GM12878 (cell line): ENCODE data around the gene KNSTRN. TPM values are rescaled to one million over a fixed set of nuclear protein-coding genes. Genes with fewer than 3 reads are reported as not detected.

ENCODE experiments used
- ASH2L ChIP-seq: fragments of 300-600, 200-600 bp; sonication (generic); IDR thresholded peaks from 2 replicates; pipeline ENCODE4 v1.6.1; 2017; ENCODE audit warnings: low read depth, mild to moderate bottlenecking, borderline replicate concordance
- FOXK2 ChIP-seq: fragments of 450-650 bp; IDR thresholded peaks from 2 replicates; pipeline ENCODE4 v1.6.1; 2017; ENCODE audit warnings: mild to moderate bottlenecking, moderate library complexity
- KDM1A ChIP-seq: fragments of 200-600 bp; sonication (generic); IDR thresholded peaks from 2 replicates; pipeline ENCODE4 v1.6.1; 2016; ENCODE audit warnings: borderline replicate concordance
- MLLT1 ChIP-seq: fragments of 450-650 bp; IDR thresholded peaks from 2 replicates; pipeline ENCODE4 v1.6.1; 2016; ENCODE audit warnings: mild to moderate bottlenecking
- NFYA ChIP-seq: IDR thresholded peaks from 2 replicates; pipeline ENCODE4 v1.6.1; 2011; ENCODE audit warnings: low read depth, mild to moderate bottlenecking, low read length, improper control_type of control experiment, borderline replicate concordance
- NR2F1 ChIP-seq: fragments of 450-650 bp; conservative IDR thresholded peaks from 2 replicates; pipeline ENCODE4 v1.6.1; 2017; ENCODE audit warnings: mild to moderate bottlenecking
- REST ChIP-seq: IDR thresholded peaks from 2 replicates; pipeline ENCODE4 v1.6.1; 2012; ENCODE audit warnings: mild to moderate bottlenecking, low read depth, low read length
- RUNX3 ChIP-seq: IDR thresholded peaks from 2 replicates; pipeline ENCODE4 v1.6.1; 2012; ENCODE audit warnings: low read length, inconsistent platforms
- SIN3A ChIP-seq: IDR thresholded peaks from 2 replicates; pipeline ENCODE4 v1.6.1; 2012; ENCODE audit warnings: low read depth, low read length, improper control_type of control experiment
- SPI1 ChIP-seq: IDR thresholded peaks from 2 replicates; pipeline ENCODE4 v1.6.1; 2011; ENCODE audit warnings: low read depth, mild to moderate bottlenecking, low read length, moderate library complexity, borderline replicate concordance; ENCODE audit not compliant: insufficient read depth
- polyA plus RNA-seq, 11 experiments: library from polyadenylated mRNA; depleted of rRNA in 4 of 11; unstranded in 6 of 11; stranded (reverse) in 5 of 11; fragments of >200 nt; fragmentation: Nextera tagmentation in 4 of 11; fragmentation: Illumina TruSeq in 1 of 11; extraction: Ambion mirVana in 4 of 11; extraction: Trizol in 1 of 11; gene quantifications; 1 replicate in 1 of 11; 2 replicates in 10 of 11; pipeline versions ENCODE4 v1.2.1 to v1.2.3, GENCODE V29; 2011 to 2016; ENCODE audit warnings: inconsistent platforms in 2 of 11, missing spikeins in 2 of 11, low read depth in 1 of 11
- total RNA-seq, 4 experiments: library from RNA; depleted of rRNA in 3 of 4; stranded (reverse); fragments of >200 nt in 3 of 4; fragmentation: Illumina TruSeq in 1 of 4; extraction: Trizol in 1 of 4; gene quantifications; 2 replicates each; pipeline versions ENCODE4 v1.2.1 to v1.2.3, GENCODE V29; 2013 to 2021
- TF ChIP-seq, protein P1 (sequence below): IDR thresholded peaks from 2 replicates; pipeline ENCODE4 v1.6.1; 2011; ENCODE audit warnings: borderline replicate concordance, low read depth, mild to moderate bottlenecking, moderate library complexity, low read length; ENCODE audit not compliant: insufficient read depth, poor library complexity, severe bottlenecking
- TF ChIP-seq, protein P2 (sequence below): fragments of 450-650 bp; IDR thresholded peaks from 2 replicates; pipeline ENCODE4 v1.6.1; 2016; ENCODE audit warnings: mild to moderate bottlenecking, moderate library complexity, borderline replicate concordance
- TF ChIP-seq, protein P3 (sequence below): fragments of 450-650 bp; IDR thresholded peaks from 2 replicates; pipeline ENCODE4 v1.6.1; 2017; ENCODE audit warnings: mild to moderate bottlenecking, moderate library complexity

KNSTRN gene
- total and polyA plus RNA-seq, 10 of the 15 experiments (the other 5 are each of a cell fraction or from before 2014, with no cell fraction given): 30.3 to 72.1 (median 47.1) TPM

DNA sequence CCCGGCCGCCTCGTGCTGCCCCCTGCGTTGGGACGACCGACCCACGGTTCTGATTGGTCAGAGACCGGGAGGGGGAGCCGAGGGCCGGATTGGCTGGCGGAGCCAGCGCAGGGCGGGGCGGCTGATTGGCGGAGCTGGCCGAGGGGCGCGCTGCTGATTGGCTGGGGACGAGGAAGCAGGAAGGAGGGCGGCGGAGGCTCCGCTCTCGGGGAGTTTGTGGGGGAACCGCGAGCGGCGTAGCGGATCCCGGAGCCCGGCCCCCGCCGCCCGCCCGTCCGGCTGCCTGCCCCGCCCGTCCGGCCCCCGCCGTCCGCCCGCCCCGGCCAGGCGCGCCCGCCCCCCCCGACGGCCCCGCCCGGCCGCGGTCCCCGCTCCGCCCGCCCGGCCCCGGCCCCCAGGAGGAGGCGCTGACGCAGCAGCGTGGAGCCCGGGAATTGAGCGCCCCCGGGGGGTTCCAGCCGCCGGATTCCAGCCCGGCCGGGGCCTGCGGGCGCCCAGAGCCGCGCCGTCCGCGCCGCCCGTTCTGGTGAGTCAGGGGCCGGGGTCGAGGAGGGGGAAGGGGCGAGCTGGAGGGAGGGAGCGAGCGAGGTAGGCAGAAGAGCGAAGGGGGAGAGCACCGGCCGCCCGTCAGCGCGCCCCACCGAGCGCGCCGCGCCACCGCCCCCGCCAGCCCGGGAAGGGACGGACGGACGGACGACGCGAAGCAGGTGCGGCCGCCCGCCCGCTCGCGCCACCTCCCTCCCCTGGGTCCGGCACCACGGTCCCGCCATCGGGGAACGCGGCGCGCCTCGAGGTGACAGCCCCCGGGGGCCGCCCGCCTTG lies 58.4 kb downstream of the KNSTRN start, which contains the start of gene BAHD1 (continued):
- TF ChIP-seq NR2F1 (no peak), NFYA (no peak), KDM1A (no peak), FOXK2 (no peak), RUNX3 (no peak), SIN3A (0 out of 2 replicates have a peak, but pooled peaks have one; percentile 56), ASH2L (no peak), MLLT1 (no peak), SPI1 (no peak), REST (no peak)
- TF ChIP-seq, protein P1, sequence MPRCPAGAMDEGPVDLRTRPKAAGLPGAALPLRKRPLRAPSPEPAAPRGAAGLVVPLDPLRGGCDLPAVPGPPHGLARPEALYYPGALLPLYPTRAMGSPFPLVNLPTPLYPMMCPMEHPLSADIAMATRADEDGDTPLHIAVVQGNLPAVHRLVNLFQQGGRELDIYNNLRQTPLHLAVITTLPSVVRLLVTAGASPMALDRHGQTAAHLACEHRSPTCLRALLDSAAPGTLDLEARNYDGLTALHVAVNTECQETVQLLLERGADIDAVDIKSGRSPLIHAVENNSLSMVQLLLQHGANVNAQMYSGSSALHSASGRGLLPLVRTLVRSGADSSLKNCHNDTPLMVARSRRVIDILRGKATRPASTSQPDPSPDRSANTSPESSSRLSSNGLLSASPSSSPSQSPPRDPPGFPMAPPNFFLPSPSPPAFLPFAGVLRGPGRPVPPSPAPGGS: no peak
- TF ChIP-seq, protein P2, sequence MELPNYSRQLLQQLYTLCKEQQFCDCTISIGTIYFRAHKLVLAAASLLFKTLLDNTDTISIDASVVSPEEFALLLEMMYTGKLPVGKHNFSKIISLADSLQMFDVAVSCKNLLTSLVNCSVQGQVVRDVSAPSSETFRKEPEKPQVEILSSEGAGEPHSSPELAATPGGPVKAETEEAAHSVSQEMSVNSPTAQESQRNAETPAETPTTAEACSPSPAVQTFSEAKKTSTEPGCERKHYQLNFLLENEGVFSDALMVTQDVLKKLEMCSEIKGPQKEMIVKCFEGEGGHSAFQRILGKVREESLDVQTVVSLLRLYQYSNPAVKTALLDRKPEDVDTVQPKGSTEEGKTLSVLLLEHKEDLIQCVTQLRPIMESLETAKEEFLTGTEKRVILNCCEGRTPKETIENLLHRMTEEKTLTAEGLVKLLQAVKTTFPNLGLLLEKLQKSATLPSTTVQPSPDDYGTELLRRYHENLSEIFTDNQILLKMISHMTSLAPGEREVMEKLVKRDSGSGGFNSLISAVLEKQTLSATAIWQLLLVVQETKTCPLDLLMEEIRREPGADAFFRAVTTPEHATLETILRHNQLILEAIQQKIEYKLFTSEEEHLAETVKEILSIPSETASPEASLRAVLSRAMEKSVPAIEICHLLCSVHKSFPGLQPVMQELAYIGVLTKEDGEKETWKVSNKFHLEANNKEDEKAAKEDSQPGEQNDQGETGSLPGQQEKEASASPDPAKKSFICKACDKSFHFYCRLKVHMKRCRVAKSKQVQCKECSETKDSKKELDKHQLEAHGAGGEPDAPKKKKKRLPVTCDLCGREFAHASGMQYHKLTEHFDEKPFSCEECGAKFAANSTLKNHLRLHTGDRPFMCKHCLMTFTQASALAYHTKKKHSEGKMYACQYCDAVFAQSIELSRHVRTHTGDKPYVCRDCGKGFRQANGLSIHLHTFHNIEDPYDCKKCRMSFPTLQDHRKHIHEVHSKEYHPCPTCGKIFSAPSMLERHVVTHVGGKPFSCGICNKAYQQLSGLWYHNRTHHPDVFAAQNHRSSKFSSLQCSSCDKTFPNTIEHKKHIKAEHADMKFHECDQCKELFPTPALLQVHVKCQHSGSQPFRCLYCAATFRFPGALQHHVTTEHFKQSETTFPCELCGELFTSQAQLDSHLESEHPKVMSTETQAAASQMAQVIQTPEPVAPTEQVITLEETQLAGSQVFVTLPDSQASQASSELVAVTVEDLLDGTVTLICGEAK: no peak
- TF ChIP-seq, protein P3, sequence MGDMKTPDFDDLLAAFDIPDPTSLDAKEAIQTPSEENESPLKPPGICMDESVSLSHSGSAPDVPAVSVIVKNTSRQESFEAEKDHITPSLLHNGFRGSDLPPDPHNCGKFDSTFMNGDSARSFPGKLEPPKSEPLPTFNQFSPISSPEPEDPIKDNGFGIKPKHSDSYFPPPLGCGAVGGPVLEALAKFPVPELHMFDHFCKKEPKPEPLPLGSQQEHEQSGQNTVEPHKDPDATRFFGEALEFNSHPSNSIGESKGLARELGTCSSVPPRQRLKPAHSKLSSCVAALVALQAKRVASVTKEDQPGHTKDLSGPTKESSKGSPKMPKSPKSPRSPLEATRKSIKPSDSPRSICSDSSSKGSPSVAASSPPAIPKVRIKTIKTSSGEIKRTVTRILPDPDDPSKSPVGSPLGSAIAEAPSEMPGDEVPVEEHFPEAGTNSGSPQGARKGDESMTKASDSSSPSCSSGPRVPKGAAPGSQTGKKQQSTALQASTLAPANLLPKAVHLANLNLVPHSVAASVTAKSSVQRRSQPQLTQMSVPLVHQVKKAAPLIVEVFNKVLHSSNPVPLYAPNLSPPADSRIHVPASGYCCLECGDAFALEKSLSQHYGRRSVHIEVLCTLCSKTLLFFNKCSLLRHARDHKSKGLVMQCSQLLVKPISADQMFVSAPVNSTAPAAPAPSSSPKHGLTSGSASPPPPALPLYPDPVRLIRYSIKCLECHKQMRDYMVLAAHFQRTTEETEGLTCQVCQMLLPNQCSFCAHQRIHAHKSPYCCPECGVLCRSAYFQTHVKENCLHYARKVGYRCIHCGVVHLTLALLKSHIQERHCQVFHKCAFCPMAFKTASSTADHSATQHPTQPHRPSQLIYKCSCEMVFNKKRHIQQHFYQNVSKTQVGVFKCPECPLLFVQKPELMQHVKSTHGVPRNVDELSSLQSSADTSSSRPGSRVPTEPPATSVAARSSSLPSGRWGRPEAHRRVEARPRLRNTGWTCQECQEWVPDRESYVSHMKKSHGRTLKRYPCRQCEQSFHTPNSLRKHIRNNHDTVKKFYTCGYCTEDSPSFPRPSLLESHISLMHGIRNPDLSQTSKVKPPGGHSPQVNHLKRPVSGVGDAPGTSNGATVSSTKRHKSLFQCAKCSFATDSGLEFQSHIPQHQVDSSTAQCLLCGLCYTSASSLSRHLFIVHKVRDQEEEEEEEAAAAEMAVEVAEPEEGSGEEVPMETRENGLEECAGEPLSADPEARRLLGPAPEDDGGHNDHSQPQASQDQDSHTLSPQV: no peak
